Omental fat pad (tissue), 4 donors: ENCODE results near the gene RCAN2. TPM values are rescaled to one million over a fixed set of nuclear protein-coding genes. Genes with fewer than 3 reads are reported as not detected.
"Not testable (repeated sequence)": the region's sequence is repeated elsewhere in the genome, so short reads cannot be mapped to it uniquely, and the experiment has no call there.

Experiments used
- ATAC-seq: fragments of 150-250 bp; one replicate; pipeline ENCODE4 v1.9.1; 2016; ENCODE audit warnings: mild to moderate bottlenecking, moderate library complexity; ENCODE audit not compliant: low FRiP score
- DNase-seq: peaks from one replicate; pipeline ENCODE4 v3.0.0-alpha.2; 2019; ENCODE audit warnings: low spot score
- CTCF ChIP-seq, 3 donors: fragments of 450-650 bp; IDR thresholded peaks; one replicate each; pipeline ENCODE4 v1.5.1; 2016 to 2017; ENCODE audit warnings: antibody characterized with exemption in 3 of 3, mild to moderate bottlenecking in 3 of 3, moderate library complexity in 2 of 3
- total RNA-seq, 4 donors: library from RNA; depleted of rRNA; stranded (reverse); fragments of >200 nt; gene quantifications; one replicate each; pipeline ENCODE4 v1.1.0, GENCODE V29; 2016

The RCAN2 gene
- total RNA-seq, 4 donors from 2014 or later = 2.5 to 7.9 (median 3.7) TPM

- DNase-seq (no peak), ATAC-seq (no peak)
- TF ChIP-seq CTCF (IDR thresholded peaks at IDR 0.05) = no peak
Measured at GRCh38 chr6:46390153-46390876, 100.9 kb downstream of the RCAN2 start.

- ATAC-seq, DNase-seq: not testable (repeated sequence)
Measured at GRCh38 chr6:46387728-46388127, 103.5 kb downstream of the RCAN2 start.

GRCh38 chr6:46381579-46381978 is 109.7 kb downstream of the RCAN2 start:
- DNase-seq = no peak
- no peak for ATAC-seq
- no peak for TF ChIP-seq CTCF (IDR thresholded peaks at IDR 0.05)

- DNase-seq (no peak), ATAC-seq (no peak)
- no peak for TF ChIP-seq CTCF (IDR thresholded peaks at IDR 0.05)
Measured at GRCh38 chr6:46381057-46381456, 110.2 kb downstream of the RCAN2 start.

- DNase-seq (no peak), ATAC-seq (no peak)
- no peak for TF ChIP-seq CTCF (IDR thresholded peaks at IDR 0.05)
Measured at GRCh38 chr6:46380152-46380807, 111.0 kb downstream of the RCAN2 start.

GRCh38 chr6:46378882-46379416 is 112.3 kb downstream of the RCAN2 start:
- DNase-seq (no peak), ATAC-seq (no peak)
- no peak for TF ChIP-seq CTCF (IDR thresholded peaks at IDR 0.05)

- TF ChIP-seq CTCF (IDR thresholded peaks at IDR 0.05) = no peak
- ATAC-seq (no peak), DNase-seq (no peak)
Measured at GRCh38 chr6:46378161-46378881, 112.9 kb downstream of the RCAN2 start.
